GM18951 (cell line): ENCODE data around the gene SLC43A3.

ENCODE experiments used
- POLR2A ChIP-seq: IDR thresholded peaks from 4 replicates; pipeline ENCODE4 v1.6.1; 2011; ENCODE audit warnings: mild to moderate bottlenecking; ENCODE audit not compliant: insufficient read length, insufficient read depth; ENCODE audit errors: extremely low read depth
- in situ Hi-C: fragments of 300-500 bp; cut with MboI; formaldehyde crosslinking; loops from one replicate; pipeline ENCODE4 v1.12.0; 2022; ENCODE audit warnings: low sequenced_read_pairs, mixed read lengths, inconsistent platforms; ENCODE audit not compliant: unreplicated experiment

SLC43A3 gene

GRCh38 chr11:57428643-57429042 lies 1.7 kb upstream of the SLC43A3 start:
- in situ Hi-C loops, result no loop called here
- TF ChIP-seq POLR2A, result no peak

GRCh38 chr11:57427727-57428082 lies 784 bp upstream of the SLC43A3 start:
- no peak for TF ChIP-seq POLR2A
- in situ Hi-C loops, result no loop called here

GRCh38 chr11:57426439-57426928 lies 437 bp downstream of the SLC43A3 start:
- TF ChIP-seq POLR2A, result no peak
- in situ Hi-C loops, result no loop called here

- in situ Hi-C loops, result no loop called here
- no peak for TF ChIP-seq POLR2A
Observed at GRCh38 chr11:57425565-57426438, 1.1 kb downstream of the SLC43A3 start.

- peak; percentile 65 for TF ChIP-seq POLR2A
- in situ Hi-C loops, result no loop called here
Observed at GRCh38 chr11:57424792-57425564, 1.9 kb downstream of the SLC43A3 start.

- in situ Hi-C loops, result no loop called here
- no peak for TF ChIP-seq POLR2A
Observed at GRCh38 chr11:57424137-57424791, 2.7 kb downstream of the SLC43A3 start.

GRCh38 chr11:57422669-57423068 lies 4.3 kb downstream of the SLC43A3 start:
- in situ Hi-C loops, result no loop called here
- no peak for TF ChIP-seq POLR2A

- in situ Hi-C loops, result no loop called here
- TF ChIP-seq POLR2A, result no peak
Observed at GRCh38 chr11:57421805-57422204, 5.1 kb downstream of the SLC43A3 start.

GRCh38 chr11:57421066-57421465 lies 5.9 kb downstream of the SLC43A3 start:
- peak; percentile 25 for TF ChIP-seq POLR2A
- in situ Hi-C loops, result no loop called here

- in situ Hi-C loops, result no loop called here
- TF ChIP-seq POLR2A, result no peak
Observed at GRCh38 chr11:57419146-57419545, 7.8 kb downstream of the SLC43A3 start.

GRCh38 chr11:57418131-57418530 lies 8.8 kb downstream of the SLC43A3 start:
- in situ Hi-C loops, result no loop called here
- no peak for TF ChIP-seq POLR2A

- in situ Hi-C loops, result no loop called here
- TF ChIP-seq POLR2A, result no peak
Observed at GRCh38 chr11:57417056-57417455, 9.9 kb downstream of the SLC43A3 start.

GRCh38 chr11:57416436-57416835 lies 10.5 kb downstream of the SLC43A3 start:
- in situ Hi-C loops, result no loop called here
- no peak for TF ChIP-seq POLR2A
